ENCODE data around the gene ASB3. TPM values are rescaled to one million over a fixed set of nuclear protein-coding genes. Genes with fewer than 3 reads are reported as not detected.
"Not testable (repeated sequence)": the region's sequence is repeated elsewhere in the genome, so short reads cannot be mapped to it uniquely, and the experiment has no call there.

ASB3 gene
- polyA plus RNA-seq, 1 donor from 2014 or later, result 60.4 TPM

GRCh38 chr2:53826030-53826410 lies 39.3 kb upstream of the ASB3 start:
- Histone ChIP-seq H3K9me3 (ENCODE audit: low read length) (no peaks in the 10 kb centered on the region), H3K4me2 (ENCODE audit: low read length) (no peak overlapping the region), H3K79me2 (replicated peaks; ENCODE audit: insufficient read depth, low read length) (no peaks in the 10 kb centered on the region), H3K9me2 (ENCODE audit: insufficient read depth, low read length) (no peaks in the 10 kb centered on the region), H4K20me1 (ENCODE audit: insufficient read depth) (no peaks in the 10 kb centered on the region), H3F3A (ENCODE audit: insufficient read depth, low read length, poor library complexity, severe bottlenecking) (no peaks in the 10 kb centered on the region), H2AFZ (ENCODE audit: low read depth, low read length) (no peak overlapping the region), H3K27ac (ENCODE audit: low read length) (no peak overlapping the region), H3K9ac (ENCODE audit: low read length) (no peak overlapping the region), H3K4me3 (ENCODE audit: low read length) (no peak overlapping the region), H3K36me3 (ENCODE audit: insufficient read depth, low read length) (no peaks in the 10 kb centered on the region), H3K27me3 (ENCODE audit: insufficient read depth, low read depth, low read length) (no peaks in the 10 kb centered on the region)
- TF ChIP-seq SMC3 (conservative IDR thresholded peaks at IDR 0.05; ENCODE audit: poor library complexity), result no peak
- no peak for TF ChIP-seq TAF1 (IDR thresholded peaks at IDR 0.05; ENCODE audit: low read depth)
- no peak for TF ChIP-seq RAD21 (conservative IDR thresholded peaks at IDR 0.05)
- TF ChIP-seq EP300 (conservative IDR thresholded peaks at IDR 0.05; ENCODE audit: poor library complexity, severe bottlenecking), result no peak
- no peak for TF ChIP-seq EZH2 (IDR thresholded peaks at IDR 0.05; ENCODE audit: borderline replicate concordance, insufficient read depth, low read length, poor library complexity, severe bottlenecking)
- no peak for TF ChIP-seq MXI1 (conservative IDR thresholded peaks at IDR 0.05; ENCODE audit: poor library complexity, severe bottlenecking)
- no peak for TF ChIP-seq REST (IDR thresholded peaks at IDR 0.05; ENCODE audit: borderline replicate concordance)

DNA sequence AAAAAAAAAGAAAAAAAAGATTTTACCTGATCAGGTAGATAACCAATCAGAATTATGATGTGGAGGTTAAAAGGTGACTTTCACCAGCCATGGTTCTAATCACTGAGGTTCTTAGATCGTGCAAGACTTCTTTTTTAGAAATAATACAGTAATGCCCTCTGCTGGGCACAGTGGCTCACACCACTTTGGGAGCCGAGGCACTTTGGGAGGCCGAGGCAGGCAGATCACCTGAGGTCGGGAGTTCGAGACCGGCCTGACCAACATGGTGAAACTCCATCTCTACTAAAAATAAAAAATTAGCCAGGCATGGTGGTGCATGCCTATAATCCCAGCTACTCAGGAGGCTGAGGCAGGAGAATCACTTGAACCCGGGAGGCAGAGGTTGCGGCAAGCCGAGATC lies 36.9 kb upstream of the ASB3 start:
- H3K36me3 ChIP-seq (ENCODE audit: insufficient read depth, low read length); H3K9me2 ChIP-seq (ENCODE audit: insufficient read depth, low read length); H3K4me3 ChIP-seq (ENCODE audit: low read length); H3F3A ChIP-seq (ENCODE audit: insufficient read depth, low read length, poor library complexity, severe bottlenecking); H3K27me3 ChIP-seq (ENCODE audit: insufficient read depth, low read depth, low read length); H3K27ac ChIP-seq (ENCODE audit: low read length); H3K4me2 ChIP-seq (ENCODE audit: low read length); H3K79me2 ChIP-seq (replicated peaks; ENCODE audit: insufficient read depth, low read length); H3K9ac ChIP-seq (ENCODE audit: low read length); H3K9me3 ChIP-seq (ENCODE audit: low read length); H4K20me1 ChIP-seq (ENCODE audit: insufficient read depth); H2AFZ ChIP-seq (ENCODE audit: low read depth, low read length): not testable (repeated sequence)

DNA sequence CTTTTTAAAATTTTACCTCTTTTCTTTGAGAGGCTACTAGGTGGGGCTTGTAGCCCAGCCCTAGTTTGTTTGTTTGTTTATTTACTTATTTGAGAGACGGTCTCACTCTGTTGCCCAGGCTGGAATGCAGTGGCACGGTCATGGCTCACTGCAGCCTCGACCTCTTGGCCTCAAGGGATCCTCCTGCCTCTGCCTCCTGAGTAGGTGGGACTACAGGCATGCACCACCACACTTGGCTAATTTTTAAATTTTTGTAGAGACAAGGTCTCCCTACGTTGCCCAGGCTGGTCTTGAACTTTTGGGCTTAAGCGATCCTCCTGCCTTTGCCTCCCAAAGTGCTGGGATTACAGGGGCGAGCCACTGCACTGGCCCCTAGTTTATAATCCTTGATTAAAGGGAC lies 35.1 kb upstream of the ASB3 start:
- Histone ChIP-seq H3K9me2 (ENCODE audit: insufficient read depth, low read length) (no peaks in the 10 kb centered on the region), H3F3A (ENCODE audit: insufficient read depth, low read length, poor library complexity, severe bottlenecking) (no peaks in the 10 kb centered on the region), H3K4me3 (ENCODE audit: low read length) (no peak overlapping the region), H3K27ac (ENCODE audit: low read length) (no peak overlapping the region), H3K79me2 (replicated peaks; ENCODE audit: insufficient read depth, low read length) (no peaks in the 10 kb centered on the region), H2AFZ (ENCODE audit: low read depth, low read length) (no peak overlapping the region), H3K9ac (ENCODE audit: low read length) (no peak overlapping the region), H3K36me3 (ENCODE audit: insufficient read depth, low read length) (peaks cover 11% of the 10 kb centered on the region), H3K4me2 (ENCODE audit: low read length) (no peak overlapping the region), H4K20me1 (ENCODE audit: insufficient read depth) (no peaks in the 10 kb centered on the region), H3K27me3 (ENCODE audit: insufficient read depth, low read depth, low read length) (no peaks in the 10 kb centered on the region), H3K9me3 (ENCODE audit: low read length) (no peaks in the 10 kb centered on the region)
- TF ChIP-seq SMC3 (conservative IDR thresholded peaks at IDR 0.05; ENCODE audit: poor library complexity), result no peak
- TF ChIP-seq REST (IDR thresholded peaks at IDR 0.05; ENCODE audit: borderline replicate concordance), result no peak

Data from neural cell (in vitro differentiated cells).